ENCODE data around the gene CENPX. TPM values are rescaled to one million over a fixed set of nuclear protein-coding genes. Genes with fewer than 3 reads are reported as not detected.

CENPX gene
- total and polyA plus RNA-seq, 12 donors = 11.2 to 75.9 (median 47.9) TPM

DNA sequence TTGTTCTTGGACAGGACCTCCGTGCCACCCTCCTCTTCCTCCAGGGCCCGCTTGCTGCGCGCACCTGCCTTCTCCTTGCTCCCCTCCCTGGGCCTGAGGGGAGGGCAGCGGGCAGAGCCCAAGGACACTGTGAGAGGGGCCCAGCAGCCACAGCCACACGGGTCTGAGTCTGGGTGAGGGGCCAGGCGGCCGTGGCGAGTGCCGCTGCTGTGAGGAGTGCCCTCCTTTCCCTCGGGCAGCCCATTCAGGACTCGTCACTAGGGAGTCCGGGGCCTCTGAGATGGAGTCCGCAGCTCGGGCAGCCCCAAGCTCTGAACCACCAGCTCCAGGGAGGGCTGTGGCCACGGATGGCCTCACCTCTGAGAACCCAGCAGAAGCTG is 37.3 kb upstream of the CENPX start:
- peaks cover 17 to 23% of the 10 kb centered on the region in 2 donors for H3K4me1 ChIP-seq (replicated peaks in 1 of 2)
- 79 to 88% (median 82%) methylated on average over 7 to 16 of the region's 16 CpGs for WGBS, 4 donors
- no peak overlapping the region for H3K27ac ChIP-seq
- intact Hi-C loops (cut with DNase I) = no loop called here
- no peak overlapping the region for H3K4me3 ChIP-seq
- H3K9me3 ChIP-seq (replicated peaks in 1 of 3) = no peaks in the 10 kb centered on the region
- TF ChIP-seq, protein P1, sequence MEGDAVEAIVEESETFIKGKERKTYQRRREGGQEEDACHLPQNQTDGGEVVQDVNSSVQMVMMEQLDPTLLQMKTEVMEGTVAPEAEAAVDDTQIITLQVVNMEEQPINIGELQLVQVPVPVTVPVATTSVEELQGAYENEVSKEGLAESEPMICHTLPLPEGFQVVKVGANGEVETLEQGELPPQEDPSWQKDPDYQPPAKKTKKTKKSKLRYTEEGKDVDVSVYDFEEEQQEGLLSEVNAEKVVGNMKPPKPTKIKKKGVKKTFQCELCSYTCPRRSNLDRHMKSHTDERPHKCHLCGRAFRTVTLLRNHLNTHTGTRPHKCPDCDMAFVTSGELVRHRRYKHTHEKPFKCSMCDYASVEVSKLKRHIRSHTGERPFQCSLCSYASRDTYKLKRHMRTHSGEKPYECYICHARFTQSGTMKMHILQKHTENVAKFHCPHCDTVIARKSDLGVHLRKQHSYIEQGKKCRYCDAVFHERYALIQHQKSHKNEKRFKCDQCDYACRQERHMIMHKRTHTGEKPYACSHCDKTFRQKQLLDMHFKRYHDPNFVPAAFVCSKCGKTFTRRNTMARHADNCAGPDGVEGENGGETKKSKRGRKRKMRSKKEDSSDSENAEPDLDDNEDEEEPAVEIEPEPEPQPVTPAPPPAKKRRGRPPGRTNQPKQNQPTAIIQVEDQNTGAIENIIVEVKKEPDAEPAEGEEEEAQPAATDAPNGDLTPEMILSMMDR (IDR thresholded peaks at IDR 0.05) = no peak
- no peak for TF ChIP-seq POLR2A (IDR thresholded peaks at IDR 0.05)
- no peaks in the 10 kb centered on the region for H3K27me3 ChIP-seq
- H3K36me3 ChIP-seq (replicated peaks in 1 of 2) = peaks cover 0 to 75% of the 10 kb centered on the region in 2 donors
- DNase-seq = peak in 1 of 7 donors; percentile 3

DNA sequence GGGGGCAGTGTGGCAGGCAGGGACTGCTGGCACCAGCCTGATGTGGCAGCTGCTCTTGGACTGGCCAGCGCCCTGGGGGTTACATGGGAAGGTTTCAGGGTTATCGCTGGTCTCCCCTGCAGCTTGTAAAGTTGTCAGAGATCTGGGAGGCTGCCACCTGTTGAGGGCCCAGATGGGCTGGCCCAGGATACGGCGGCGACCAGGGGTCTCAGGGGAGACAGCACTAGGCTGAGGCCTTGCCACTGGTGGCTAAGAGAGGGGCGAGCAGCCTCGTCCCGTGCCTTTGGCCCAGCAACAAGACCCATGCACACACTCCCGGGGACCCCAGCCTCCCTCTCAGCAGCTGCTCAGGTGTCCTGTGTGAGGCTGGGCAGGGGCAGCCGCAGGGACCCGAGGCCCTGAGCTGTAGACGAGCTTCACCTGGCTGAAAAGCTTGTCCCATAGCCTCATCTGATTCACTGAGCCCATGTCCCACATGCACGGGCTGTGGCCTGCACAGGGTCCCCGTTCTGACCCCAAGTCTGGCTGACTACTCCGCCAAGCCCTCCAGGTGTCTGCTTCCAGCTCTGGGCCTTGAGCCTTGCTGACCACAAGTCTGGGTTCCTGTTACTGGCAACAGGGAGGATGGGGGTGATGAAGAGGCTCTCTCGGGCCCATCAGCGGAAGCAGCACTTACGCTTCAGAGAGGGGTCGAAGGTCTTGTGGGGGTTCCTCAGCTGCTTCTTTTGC is 36.8 kb upstream of the CENPX start:
- 78 to 95% (median 89%) methylated on average over 4 to 19 of the region's 19 CpGs for WGBS, 4 donors
- Histone ChIP-seq H3K4me1 (replicated peaks in 1 of 2) (peaks cover 12 to 17% of the 10 kb centered on the region in 2 donors), H3K27me3 (no peaks in the 10 kb centered on the region), H3K9me3 (replicated peaks in 1 of 3) (no peaks in the 10 kb centered on the region), H3K36me3 (replicated peaks in 1 of 2) (peaks cover 0 to 80% of the 10 kb centered on the region in 2 donors), H3K27ac (no peak overlapping the region), H3K4me3 (no peak overlapping the region)
- peak in 1 of 7 donors; percentile 6 for DNase-seq
- intact Hi-C loops (cut with DNase I) = no loop called here
- TF ChIP-seq, protein P1 (IDR thresholded peaks at IDR 0.05) = no peak
- no peak for TF ChIP-seq POLR2A (IDR thresholded peaks at IDR 0.05)

DNA sequence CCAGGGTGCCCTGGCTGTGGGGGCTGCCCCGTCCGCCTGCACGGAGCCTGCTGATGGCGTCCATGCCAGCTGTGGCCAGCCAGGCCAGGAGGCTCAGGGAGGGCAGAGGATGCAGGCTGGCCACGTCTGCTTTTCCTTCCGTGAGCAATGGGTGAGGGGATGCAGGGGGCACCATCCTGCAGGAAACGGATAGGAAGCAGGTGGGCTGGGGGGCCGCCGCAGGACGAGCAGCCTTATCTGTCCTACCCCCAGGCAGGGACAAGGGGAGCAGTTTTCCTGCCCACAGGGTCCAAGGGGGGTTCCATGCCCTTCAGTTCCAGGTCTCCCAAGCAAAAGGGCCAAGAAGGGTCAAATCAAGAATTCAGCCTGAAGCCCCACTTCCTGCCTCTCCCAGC is 36.2 kb upstream of the CENPX start:
- peak in 1 of 7 donors; percentile 4 for DNase-seq
- intact Hi-C loops (cut with DNase I) = no loop called here
- Histone ChIP-seq H3K4me3 (no peak overlapping the region), H3K36me3 (replicated peaks in 1 of 2) (peaks cover 0 to 86% of the 10 kb centered on the region in 2 donors), H3K9me3 (replicated peaks in 1 of 3) (no peaks in the 10 kb centered on the region), H3K4me1 (replicated peaks in 1 of 2) (peaks cover 10 to 14% of the 10 kb centered on the region in 2 donors), H3K27me3 (no peaks in the 10 kb centered on the region), H3K27ac (no peak overlapping the region)
- WGBS, 4 donors = 80 to 85% (median 82%) methylated on average over 7 to 10 of the region's 10 CpGs
- TF ChIP-seq, protein P1 (IDR thresholded peaks at IDR 0.05) = no peak
- TF ChIP-seq POLR2A (IDR thresholded peaks at IDR 0.05) = no peak

DNA sequence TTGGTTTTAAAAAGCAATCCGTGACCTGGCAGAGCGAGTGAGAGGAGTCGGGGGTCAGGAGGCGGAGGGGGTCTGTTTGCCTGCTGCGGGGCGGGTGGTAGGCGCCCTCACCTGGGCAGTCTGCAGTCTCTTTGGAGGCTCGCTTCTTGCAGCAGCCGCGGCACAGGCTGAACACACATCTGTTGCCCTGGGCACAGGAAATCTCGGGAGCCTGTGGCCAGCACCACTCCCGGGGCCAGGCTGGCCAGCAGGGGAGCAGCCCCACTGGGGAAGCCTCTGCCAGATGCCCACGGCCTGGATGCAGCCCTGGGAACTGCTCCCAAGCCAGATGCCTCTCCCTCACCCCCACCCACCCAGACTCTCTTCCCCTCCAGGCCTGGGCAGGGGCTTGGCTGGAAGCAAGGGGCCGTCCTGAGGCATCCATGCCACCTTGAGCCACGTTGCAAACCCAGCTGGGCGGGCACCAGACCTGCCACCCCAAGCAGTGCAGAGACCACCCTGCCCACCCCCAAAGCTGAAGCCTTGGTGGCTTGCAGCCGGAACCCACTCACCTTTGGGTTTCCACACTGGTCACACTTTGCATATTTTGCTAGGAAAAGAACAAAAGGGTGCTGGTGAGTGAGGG is 35.7 kb upstream of the CENPX start:
- Histone ChIP-seq H3K4me3 (no peak overlapping the region), H3K36me3 (replicated peaks in 1 of 2) (peaks cover 0 to 91% of the 10 kb centered on the region in 2 donors), H3K4me1 (replicated peaks in 1 of 2) (peaks cover 10 to 17% of the 10 kb centered on the region in 2 donors), H3K27me3 (no peaks in the 10 kb centered on the region), H3K27ac (no peak overlapping the region), H3K9me3 (replicated peaks in 1 of 3) (no peaks in the 10 kb centered on the region)
- TF ChIP-seq, protein P1 (IDR thresholded peaks at IDR 0.05) = no peak
- no peak for TF ChIP-seq POLR2A (IDR thresholded peaks at IDR 0.05)
- 81 to 91% (median 87%) methylated on average over 12 to 17 of the region's 17 CpGs for WGBS, 4 donors
- peak in 1 of 7 donors; percentile 7 for DNase-seq
- intact Hi-C loops (cut with DNase I) = no loop called here

All from adrenal gland (tissue), 12 donors.